Stimulated activated CD8-positive, alpha-beta memory T cell treated with anti-CD3 and anti-CD28 coated beads, Interleukin-15, amount 100 ng/mL, for 48 hours (primary cell): ENCODE data around the gene AKR1C1.
"Not testable (repeated sequence)": the region's sequence is repeated elsewhere in the genome, so short reads cannot be mapped to it uniquely, and the experiment has no call there.

ENCODE experiments used
- DNase-seq, 2 donors: peaks; one replicate each; pipeline ENCODE4 v3.0.0-alpha.2; 2020; ENCODE audit warnings: low read depth in 2 of 2

The AKR1C1 gene

DNA sequence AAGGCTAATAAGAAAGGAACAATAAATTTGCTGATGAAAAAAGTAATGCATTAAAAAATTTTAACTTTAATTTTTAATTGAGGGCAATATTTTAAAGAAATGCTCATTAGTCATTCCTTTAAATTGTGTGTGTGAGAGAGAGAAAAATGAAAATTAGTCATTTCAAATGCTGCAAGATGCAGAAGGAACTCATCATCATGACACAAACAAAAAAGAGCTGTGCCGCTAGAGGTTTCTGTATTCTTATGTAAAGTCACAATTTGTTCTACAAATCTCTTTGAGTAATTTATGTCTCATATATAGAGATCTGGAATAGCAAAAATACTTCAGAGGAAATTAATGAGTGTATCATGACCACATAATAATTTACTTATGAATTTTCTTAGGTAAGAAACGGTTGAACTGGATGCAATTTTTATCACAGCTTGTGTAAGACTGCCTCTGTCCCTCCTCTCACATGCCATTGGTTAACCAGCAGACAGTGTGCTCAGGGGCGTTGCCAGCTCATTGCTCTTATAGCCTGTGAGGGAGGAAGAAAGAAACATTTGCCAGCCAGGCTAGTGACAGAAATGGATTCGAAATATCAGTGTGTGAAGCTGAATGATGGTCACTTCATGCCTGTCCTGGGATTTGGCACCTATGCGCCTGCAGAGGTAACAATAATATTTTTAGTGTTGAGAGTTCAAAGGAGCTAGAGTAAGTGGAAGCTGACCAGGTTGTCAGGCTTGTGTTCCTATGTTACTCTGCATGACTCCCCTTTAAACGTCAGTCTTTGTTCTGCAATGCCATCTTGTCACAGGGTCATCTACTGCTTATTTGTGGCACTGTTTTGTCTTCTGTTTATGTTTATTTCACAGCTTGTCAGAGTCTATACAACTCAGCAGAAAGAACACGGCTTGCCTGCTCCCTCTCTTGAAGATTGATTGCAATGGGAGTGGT is at the start of gene AKR1C1:
Gene AKR1C1 (plus strand): TSS at position 540 of the 939 bp plus-strand sequence. CDS start 30 bp downstream, at position 570.
- DNase-seq, result not testable (repeated sequence)

DNA sequence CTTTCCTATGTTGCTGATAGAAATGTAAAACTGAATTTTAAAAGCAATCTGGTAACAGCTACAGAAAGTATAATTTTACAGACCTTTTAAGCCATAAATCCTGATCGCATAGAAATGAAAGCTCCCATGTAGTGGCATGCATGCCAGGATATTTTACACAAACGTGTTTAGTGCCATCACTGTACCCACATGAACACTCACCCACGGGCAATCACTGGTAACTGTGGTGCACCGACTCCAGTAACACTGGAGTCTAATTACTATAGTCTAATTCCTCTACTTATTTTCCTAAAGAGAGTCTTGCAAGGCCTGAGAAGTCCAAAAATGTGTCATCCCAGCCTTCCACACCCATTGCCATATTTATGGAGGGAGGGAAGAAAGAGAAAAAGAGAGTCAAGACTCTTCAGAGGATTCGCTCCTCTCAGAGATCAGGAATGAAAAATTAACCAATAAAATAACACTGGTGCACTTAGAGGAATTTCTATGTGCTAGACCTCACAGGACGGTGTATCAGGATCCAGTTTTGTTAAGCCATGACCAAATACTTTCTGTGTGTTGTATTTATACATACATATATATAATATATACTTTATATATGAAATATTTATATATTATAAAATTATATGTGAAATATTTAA is 48.9 kb upstream of the AKR1C1 start:
- no peak for DNase-seq

- DNase-seq, result no peak
Measured at GRCh38 chr10:4916086-4916716, 47.0 kb upstream of the AKR1C1 start.

DNA sequence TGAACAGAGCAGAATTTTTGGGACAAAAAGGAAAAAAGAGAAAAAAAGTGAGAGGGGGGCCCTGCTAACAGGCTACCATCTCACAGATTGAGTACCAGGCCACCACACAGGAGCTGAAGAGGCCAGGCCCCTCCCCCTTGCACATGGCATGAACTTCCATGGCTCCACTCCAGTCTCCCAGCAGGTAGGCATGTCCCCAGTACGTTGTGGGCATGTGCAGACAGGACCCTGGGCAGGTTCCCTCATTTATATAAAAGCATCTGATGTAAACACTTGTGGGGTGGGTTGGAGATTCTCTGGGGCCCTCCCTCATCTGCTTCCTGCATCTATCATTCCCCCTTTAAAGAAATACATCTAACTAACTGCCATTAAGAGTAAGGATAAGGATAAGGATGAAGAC is 45.0 kb upstream of the AKR1C1 start:
- DNase-seq, result no peak

- DNase-seq, result not testable (repeated sequence)
Measured at GRCh38 chr10:4924482-4924881, 38.7 kb upstream of the AKR1C1 start.

DNA sequence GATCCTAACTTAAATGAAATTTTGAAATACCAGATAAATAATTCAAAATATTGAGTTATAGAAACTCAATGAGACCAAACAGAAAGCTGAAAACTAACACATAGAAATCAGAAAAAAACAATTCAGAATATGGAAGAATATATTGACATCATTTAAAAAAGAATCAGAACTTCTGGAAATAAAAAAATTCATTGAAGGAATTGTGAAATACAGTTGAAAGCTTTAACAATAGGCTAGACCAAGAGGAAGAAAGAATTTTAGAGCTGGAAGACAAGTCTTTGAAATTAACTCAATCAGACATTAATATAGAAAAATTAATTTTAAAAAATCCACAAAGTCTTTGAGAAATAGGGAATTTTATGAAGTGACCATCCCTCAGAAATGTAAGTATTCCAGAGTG is 36.8 kb upstream of the AKR1C1 start:
- DNase-seq, result no peak

GRCh38 chr10:4931587-4931986 is 31.6 kb upstream of the AKR1C1 start:
- no peak for DNase-seq

DNA sequence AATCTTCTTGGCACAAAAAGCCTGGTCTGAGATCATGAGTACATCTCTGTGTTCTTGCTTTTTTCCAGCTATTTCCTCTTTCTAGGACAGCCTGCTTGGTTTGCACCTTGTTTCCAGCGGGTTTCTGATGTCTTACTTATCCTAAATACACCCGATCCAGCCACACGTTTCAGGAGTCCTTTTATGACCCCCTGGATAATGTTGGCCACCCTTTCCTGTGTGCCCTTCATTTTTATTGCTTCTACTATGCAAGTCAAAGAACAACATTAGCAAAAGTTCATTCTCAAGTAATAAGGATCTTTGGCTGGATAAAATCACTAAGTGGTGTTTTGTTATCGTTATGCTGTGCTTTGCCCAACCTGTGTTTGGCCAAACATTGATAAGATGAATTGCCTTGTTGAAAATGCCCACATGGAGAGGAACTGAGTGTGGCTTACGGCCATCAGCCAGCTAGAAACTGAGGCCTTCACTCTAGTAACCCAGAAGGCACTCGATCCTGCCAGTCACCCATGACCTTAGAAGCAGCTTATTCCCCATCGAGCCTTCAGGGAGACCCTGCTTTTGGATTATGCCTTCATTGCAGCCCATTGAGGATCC is 28.7 kb upstream of the AKR1C1 start:
- DNase-seq, result no peak

GRCh38 chr10:4937346-4937745 is 25.9 kb upstream of the AKR1C1 start:
- DNase-seq, result no peak

GRCh38 chr10:4939224-4940072 is 23.8 kb upstream of the AKR1C1 start:
- DNase-seq, result no peak

GRCh38 chr10:4940073-4940428 is 23.2 kb upstream of the AKR1C1 start:
- DNase-seq, result not testable (repeated sequence)

DNA sequence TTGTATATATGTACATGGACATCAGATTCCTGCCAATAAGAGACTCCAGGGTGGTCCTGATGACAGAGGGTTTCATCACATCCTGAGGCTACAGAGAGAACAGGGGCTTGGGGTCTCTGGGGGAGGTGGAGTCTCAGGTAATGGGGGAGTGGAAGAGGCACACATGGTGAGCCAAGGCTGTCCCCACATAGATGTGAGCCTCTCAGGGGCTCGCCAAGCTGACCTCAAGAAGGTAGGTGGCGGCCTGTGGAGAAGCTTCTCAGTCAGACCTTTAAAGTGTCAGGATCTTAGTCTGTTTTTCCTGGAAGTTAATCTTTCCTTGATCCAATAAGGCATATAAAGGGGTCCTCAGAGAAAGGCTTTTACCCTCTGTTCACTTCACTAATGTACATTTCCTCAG is 22.3 kb upstream of the AKR1C1 start:
- DNase-seq, result not testable (repeated sequence)

- DNase-seq, result no peak
Measured at GRCh38 chr10:4941540-4942330, 21.5 kb upstream of the AKR1C1 start.

GRCh38 chr10:4942931-4943330 is 20.3 kb upstream of the AKR1C1 start:
- DNase-seq, result not testable (repeated sequence)

GRCh38 chr10:4943416-4943815 is 19.8 kb upstream of the AKR1C1 start:
- not testable (repeated sequence) for DNase-seq

- DNase-seq, result no peak
Measured at GRCh38 chr10:4943821-4944220, 19.4 kb upstream of the AKR1C1 start.

- no peak for DNase-seq
Measured at GRCh38 chr10:4944841-4945240, 18.4 kb upstream of the AKR1C1 start.

GRCh38 chr10:4945766-4946717 is 17.2 kb upstream of the AKR1C1 start:
- no peak for DNase-seq

- DNase-seq, result no peak
Measured at GRCh38 chr10:4947039-4947634, 16.1 kb upstream of the AKR1C1 start.
